Adrenal gland (tissue), 5 donors: Measurements from ENCODE around the gene SLC35B1.

ENCODE experiments used
- CTCF ChIP-seq, 6 experiments: fragments of 450-650 bp in 4 of 6; fragments of 200-600 bp in 2 of 6; sonication (generic) in 1 of 6; IDR thresholded peaks; 1 replicate in 5 of 6; 2 replicates in 1 of 6; pipeline versions ENCODE4 v1.5.1 to v1.8.0; 2016 to 2021; ENCODE audit warnings: antibody characterized with exemption in 6 of 6, mild to moderate bottlenecking in 2 of 6, moderate library complexity in 1 of 6
- POLR2A ChIP-seq, 2 donors: fragments of 450-650 bp; IDR thresholded peaks; one replicate each; pipeline ENCODE4 v1.6.1; 2017; ENCODE audit warnings: antibody characterized with exemption in 2 of 2, mild to moderate bottlenecking in 2 of 2, moderate library complexity in 1 of 2
- donor health status: DM: no; HTN: no; CAD: no.

- TF ChIP-seq POLR2A (IDR thresholded peaks at IDR 0.05) (no peak), CTCF (IDR thresholded peaks at IDR 0.05) (no peak)
These were observed 19.8 kb downstream of the SLC35B1 start for GRCh38 chr17:49687878-49688491.
